ENCODE data around the gene C1orf226. TPM values are rescaled to one million over a fixed set of nuclear protein-coding genes. Genes with fewer than 3 reads are reported as not detected.
A peak's percentile ranks its signal among the peaks of the same experiment; 100 is the strongest.

C1orf226 gene
- total RNA-seq, 1 experiment from 2014 or later: 0.12 TPM

GRCh38 chr1:162366149-162366548 lies 15.4 kb upstream of the C1orf226 start:
- no peak for DNase-seq (ENCODE audit: low read depth)

GRCh38 chr1:162366671-162367070 lies 14.9 kb upstream of the C1orf226 start:
- no peak for DNase-seq (ENCODE audit: low read depth)

- DNase-seq (ENCODE audit: low read depth): peak; percentile 46
Measured at GRCh38 chr1:162367073-162367472, 14.5 kb upstream of the C1orf226 start.

GRCh38 chr1:162367772-162368171 lies 13.8 kb upstream of the C1orf226 start:
- DNase-seq (ENCODE audit: low read depth): peak; percentile 15

- DNase-seq (ENCODE audit: low read depth): no peak
Measured at GRCh38 chr1:162368451-162368850, 13.1 kb upstream of the C1orf226 start.

- peak; percentile 44 for DNase-seq (ENCODE audit: low read depth)
Measured at GRCh38 chr1:162369571-162369970, 12.0 kb upstream of the C1orf226 start.

- DNase-seq (ENCODE audit: low read depth): no peak
Measured at GRCh38 chr1:162370161-162370560, 11.4 kb upstream of the C1orf226 start.

- DNase-seq (ENCODE audit: low read depth): no peak
Measured at GRCh38 chr1:162370721-162371120, 10.8 kb upstream of the C1orf226 start.

- peak; percentile 16 for DNase-seq (ENCODE audit: low read depth)
Measured at GRCh38 chr1:162371611-162372010, 9.9 kb upstream of the C1orf226 start.

- no peak for DNase-seq (ENCODE audit: low read depth)
Measured at GRCh38 chr1:162372159-162373071, 9.1 kb upstream of the C1orf226 start.

- DNase-seq (ENCODE audit: low read depth): no peak
Measured at GRCh38 chr1:162373072-162373427, 8.5 kb upstream of the C1orf226 start.

- DNase-seq (ENCODE audit: low read depth): peak; percentile 89
Measured at GRCh38 chr1:162373541-162374260, 7.8 kb upstream of the C1orf226 start.

GRCh38 chr1:162374406-162374805 lies 7.1 kb upstream of the C1orf226 start:
- DNase-seq (ENCODE audit: low read depth): no peak

- no peak for DNase-seq (ENCODE audit: low read depth)
Measured at GRCh38 chr1:162375463-162375862, 6.1 kb upstream of the C1orf226 start.

- no peak for DNase-seq (ENCODE audit: low read depth)
Measured at GRCh38 chr1:162376691-162377090, 4.8 kb upstream of the C1orf226 start, which contains the start of gene SPATA46. TSS of gene SPATA46 (minus strand) at chr1:162376854. CDS start at chr1:162376790, 64 bp downstream.

- no peak for DNase-seq (ENCODE audit: low read depth)
Measured at GRCh38 chr1:162380061-162380846, 1.3 kb upstream of the C1orf226 start.

- no peak for DNase-seq (ENCODE audit: low read depth)
Measured at GRCh38 chr1:162381941-162382750, 618 bp downstream of the C1orf226 start.

GRCh38 chr1:162383091-162383490 lies 1.6 kb downstream of the C1orf226 start:
- DNase-seq (ENCODE audit: low read depth): no peak

- DNase-seq (ENCODE audit: low read depth): no peak
Measured at GRCh38 chr1:162383516-162383915, 2.0 kb downstream of the C1orf226 start.

GRCh38 chr1:162384116-162384515 lies 2.6 kb downstream of the C1orf226 start:
- DNase-seq (ENCODE audit: low read depth): no peak

GRCh38 chr1:162384601-162385279 lies 3.2 kb downstream of the C1orf226 start:
- no peak for DNase-seq (ENCODE audit: low read depth)
